Islet precursor cell (in vitro differentiated cells): ENCODE data around the gene UBE2R2.

Experiments
- DNase-seq: peaks from one replicate; pipeline ENCODE4 v3.0.0-alpha.2; 2018

The UBE2R2 gene

GRCh38 chr9:33885948-33886347, 69.0 kb downstream of the UBE2R2 start:
- DNase-seq = no peak

GRCh38 chr9:33893861-33894260, 76.9 kb downstream of the UBE2R2 start:
- DNase-seq = no peak

- DNase-seq = no peak
These were observed 77.4 kb downstream of the UBE2R2 start for GRCh38 chr9:33894316-33894715.

- DNase-seq = no peak
These were observed 86.3 kb downstream of the UBE2R2 start for GRCh38 chr9:33903157-33903780.

- no peak for DNase-seq
These were observed 88.2 kb downstream of the UBE2R2 start for GRCh38 chr9:33905137-33905536.

GRCh38 chr9:33906769-33907168, 89.8 kb downstream of the UBE2R2 start:
- no peak for DNase-seq

- no peak for DNase-seq
These were observed 90.4 kb downstream of the UBE2R2 start for GRCh38 chr9:33907347-33907746.

GRCh38 chr9:33908114-33908513, 91.2 kb downstream of the UBE2R2 start:
- no peak for DNase-seq

- no peak for DNase-seq
These were observed 91.8 kb downstream of the UBE2R2 start for GRCh38 chr9:33908749-33909148.

GRCh38 chr9:33913541-33913940, 96.6 kb downstream of the UBE2R2 start:
- no peak for DNase-seq

GRCh38 chr9:33914887-33915628, 98.1 kb downstream of the UBE2R2 start:
- DNase-seq = no peak

GRCh38 chr9:33917036-33917435, 100.1 kb downstream of the UBE2R2 start:
- DNase-seq = peak; percentile 29

- DNase-seq = peak; percentile 48
These were observed 102.4 kb downstream of the UBE2R2 start for GRCh38 chr9:33919276-33919897.

- peak; percentile 70 for DNase-seq
These were observed 105.3 kb downstream of the UBE2R2 start for GRCh38 chr9:33921967-33922895.

GRCh38 chr9:33923079-33923478, 106.1 kb downstream of the UBE2R2 start:
- DNase-seq = peak; percentile 46

GRCh38 chr9:33923998-33924701, 107.2 kb downstream of the UBE2R2 start:
- DNase-seq = peak; percentile 60

- DNase-seq = peak; percentile 79
These were observed 108.2 kb downstream of the UBE2R2 start for GRCh38 chr9:33924978-33925797.

GRCh38 chr9:33926746-33927485, 110.0 kb downstream of the UBE2R2 start:
- DNase-seq = no peak

GRCh38 chr9:33927694-33928093, 110.7 kb downstream of the UBE2R2 start:
- no peak for DNase-seq

- peak; percentile 45 for DNase-seq
These were observed 114.4 kb downstream of the UBE2R2 start for GRCh38 chr9:33931326-33931725.
